Choroid plexus epithelial cell (primary cell): ENCODE measurements around the gene GPR65.

Experiments
- DNase-seq: peaks from one replicate; pipeline ENCODE4 v3.0.0-alpha.2; 2010; ENCODE audit warnings: low read depth
- H3K4me3 ChIP-seq: 2 replicates; pipeline ENCODE4 v1.5.1; 2011; ENCODE audit warnings: low read depth, mild to moderate bottlenecking, control low read depth, low read length, moderate library complexity
- TF ChIP-seq, protein P1 (sequence below): conservative IDR thresholded peaks from 2 replicates; pipeline ENCODE4 v1.5.1; 2011; ENCODE audit warnings: low read depth, mild to moderate bottlenecking, control low read depth, inconsistent platforms, low read length, moderate library complexity

GPR65 gene

DNA sequence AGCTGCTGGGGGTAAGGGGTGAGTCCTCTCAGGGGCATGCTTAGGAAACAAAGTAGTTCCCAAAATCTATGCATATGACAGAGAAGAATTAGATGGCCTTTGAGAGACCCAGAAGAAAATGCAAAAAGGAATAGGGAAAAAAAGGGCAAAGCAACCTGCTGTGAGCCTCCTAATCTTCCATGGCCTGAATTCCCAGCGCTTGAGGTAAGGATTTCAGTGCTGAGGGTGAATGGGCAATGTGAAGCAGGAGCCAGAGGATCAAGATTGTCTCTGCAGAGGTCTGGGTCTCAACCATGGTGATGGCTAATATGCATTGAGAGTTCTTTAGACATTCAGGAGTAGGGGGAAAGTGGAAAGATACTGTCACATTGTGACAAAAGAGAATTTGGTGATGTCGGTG is 31.5 kb downstream of the GPR65 start:
- no peak for DNase-seq
- TF ChIP-seq, protein P1, sequence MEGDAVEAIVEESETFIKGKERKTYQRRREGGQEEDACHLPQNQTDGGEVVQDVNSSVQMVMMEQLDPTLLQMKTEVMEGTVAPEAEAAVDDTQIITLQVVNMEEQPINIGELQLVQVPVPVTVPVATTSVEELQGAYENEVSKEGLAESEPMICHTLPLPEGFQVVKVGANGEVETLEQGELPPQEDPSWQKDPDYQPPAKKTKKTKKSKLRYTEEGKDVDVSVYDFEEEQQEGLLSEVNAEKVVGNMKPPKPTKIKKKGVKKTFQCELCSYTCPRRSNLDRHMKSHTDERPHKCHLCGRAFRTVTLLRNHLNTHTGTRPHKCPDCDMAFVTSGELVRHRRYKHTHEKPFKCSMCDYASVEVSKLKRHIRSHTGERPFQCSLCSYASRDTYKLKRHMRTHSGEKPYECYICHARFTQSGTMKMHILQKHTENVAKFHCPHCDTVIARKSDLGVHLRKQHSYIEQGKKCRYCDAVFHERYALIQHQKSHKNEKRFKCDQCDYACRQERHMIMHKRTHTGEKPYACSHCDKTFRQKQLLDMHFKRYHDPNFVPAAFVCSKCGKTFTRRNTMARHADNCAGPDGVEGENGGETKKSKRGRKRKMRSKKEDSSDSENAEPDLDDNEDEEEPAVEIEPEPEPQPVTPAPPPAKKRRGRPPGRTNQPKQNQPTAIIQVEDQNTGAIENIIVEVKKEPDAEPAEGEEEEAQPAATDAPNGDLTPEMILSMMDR = no peak
- no peak overlapping the region for H3K4me3 ChIP-seq

- no peak overlapping the region for H3K4me3 ChIP-seq
- TF ChIP-seq, protein P1 = no peak
- DNase-seq = no peak
These were observed 32.4 kb downstream of the GPR65 start for GRCh38 chr14:88037325-88037724.

GRCh38 chr14:88039197-88039596 is 34.3 kb downstream of the GPR65 start:
- no peak for DNase-seq
- H3K4me3 ChIP-seq = no peak overlapping the region
- TF ChIP-seq, protein P1 = no peak

DNA sequence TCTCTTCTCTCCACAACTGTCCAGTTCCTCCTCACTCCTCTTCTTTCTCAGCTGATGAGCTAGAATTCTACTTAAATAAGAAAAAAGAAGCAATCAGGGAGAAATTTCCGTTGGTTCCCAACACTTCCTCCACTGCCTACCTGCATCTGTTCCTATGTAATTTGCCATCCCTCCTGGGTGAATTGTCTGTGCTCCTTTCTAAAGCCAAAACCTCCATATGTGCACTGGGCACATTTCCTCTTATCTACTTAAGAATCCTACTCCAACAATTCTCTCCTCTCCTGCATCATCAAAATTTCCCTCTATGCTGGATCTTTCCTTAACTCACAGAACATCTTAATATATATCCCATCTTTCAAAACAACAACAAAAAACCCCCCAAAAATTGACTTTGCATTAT is 35.2 kb downstream of the GPR65 start:
- H3K4me3 ChIP-seq = no peak overlapping the region
- no peak for DNase-seq
- TF ChIP-seq, protein P1 = no peak

DNA sequence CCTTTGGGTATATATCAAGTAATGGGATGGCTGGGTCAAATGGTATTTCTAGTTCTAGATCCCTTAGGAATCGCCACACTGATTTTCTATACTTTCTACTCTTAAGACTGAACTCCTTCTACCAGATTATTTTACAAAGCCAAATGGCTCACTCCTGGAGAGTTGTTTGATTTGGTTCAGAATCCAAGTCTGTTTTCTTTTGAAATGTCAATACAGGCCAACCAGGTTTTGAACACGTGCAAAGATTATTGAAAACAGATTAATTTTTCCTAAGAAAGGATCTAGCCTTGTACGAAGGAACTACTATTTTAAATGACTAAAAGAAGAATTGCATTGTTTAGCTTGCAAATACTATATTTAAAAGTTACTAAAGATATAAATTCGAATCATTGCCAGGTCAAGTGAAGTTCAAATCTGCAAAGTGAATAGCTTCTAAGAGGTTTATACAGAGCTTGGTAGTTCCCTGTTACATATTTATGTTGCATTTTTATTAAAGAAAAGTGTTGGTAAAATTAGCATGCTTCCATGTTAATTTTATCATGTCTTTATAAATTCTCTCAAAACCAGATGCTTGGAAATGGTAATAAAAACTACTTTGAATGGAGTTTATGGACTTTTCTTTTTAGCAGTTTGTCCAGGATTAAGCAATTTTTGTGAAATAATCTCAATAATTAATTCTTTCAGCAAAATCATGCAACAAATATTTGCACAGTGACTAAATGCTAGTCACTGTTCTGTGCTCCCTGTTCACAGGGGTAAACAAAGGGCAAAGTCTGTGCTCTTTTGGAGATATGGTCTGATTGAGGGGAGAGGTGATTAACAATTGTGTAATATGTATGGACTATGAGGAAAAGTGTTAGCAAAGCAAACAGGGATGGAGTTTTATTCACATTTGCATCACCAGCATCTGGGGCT is 38.9 kb downstream of the GPR65 start:
- no peak overlapping the region for H3K4me3 ChIP-seq
- TF ChIP-seq, protein P1 = no peak
- no peak for DNase-seq

- no peak overlapping the region for H3K4me3 ChIP-seq
- DNase-seq = no peak
- TF ChIP-seq, protein P1 = no peak
These were observed 39.5 kb downstream of the GPR65 start for GRCh38 chr14:88044444-88044758.
